Coronary artery (tissue), 2 donors: Measurements from ENCODE around the gene RXRB.

Experiments
- DNase-seq: peaks from one replicate; pipeline ENCODE4 v3.0.0-alpha.2; 2017; ENCODE audit warnings: low spot score
- H3K27ac ChIP-seq, 2 donors: fragments of 200-600 bp; sonication (generic); one replicate each; pipeline ENCODE4 v1.5.1; 2016 to 2019
- H3K4me3 ChIP-seq: fragments of 200-600 bp; sonication (generic); 2 replicates; pipeline ENCODE4 v1.5.1; 2016; ENCODE audit warnings: mild to moderate bottlenecking, moderate library complexity
- TF ChIP-seq, protein P1 (sequence below): fragments of 200-600 bp; sonication (generic); IDR thresholded peaks from one replicate; pipeline ENCODE4 v1.5.1; 2019; ENCODE audit warnings: antibody characterized with exemption

Gene RXRB

DNA sequence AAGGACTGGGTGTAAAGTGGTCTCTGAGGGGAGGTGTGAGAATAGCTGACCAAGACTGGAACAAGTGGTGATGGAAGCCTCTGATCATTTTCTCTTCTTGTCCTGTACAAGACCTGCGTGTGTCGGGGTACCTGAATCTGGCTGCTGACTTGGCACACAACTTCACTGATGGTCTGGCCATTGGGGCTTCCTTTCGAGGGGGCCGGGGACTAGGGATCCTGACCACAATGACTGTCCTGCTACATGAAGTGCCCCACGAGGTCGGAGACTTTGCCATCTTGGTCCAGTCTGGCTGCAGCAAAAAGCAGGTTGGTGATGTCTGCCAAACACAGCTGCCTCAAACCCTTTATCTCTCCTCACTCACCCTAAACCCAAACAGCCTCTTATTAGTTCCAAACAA, 2.3 kb upstream of the RXRB start:
- TF ChIP-seq, protein P1, sequence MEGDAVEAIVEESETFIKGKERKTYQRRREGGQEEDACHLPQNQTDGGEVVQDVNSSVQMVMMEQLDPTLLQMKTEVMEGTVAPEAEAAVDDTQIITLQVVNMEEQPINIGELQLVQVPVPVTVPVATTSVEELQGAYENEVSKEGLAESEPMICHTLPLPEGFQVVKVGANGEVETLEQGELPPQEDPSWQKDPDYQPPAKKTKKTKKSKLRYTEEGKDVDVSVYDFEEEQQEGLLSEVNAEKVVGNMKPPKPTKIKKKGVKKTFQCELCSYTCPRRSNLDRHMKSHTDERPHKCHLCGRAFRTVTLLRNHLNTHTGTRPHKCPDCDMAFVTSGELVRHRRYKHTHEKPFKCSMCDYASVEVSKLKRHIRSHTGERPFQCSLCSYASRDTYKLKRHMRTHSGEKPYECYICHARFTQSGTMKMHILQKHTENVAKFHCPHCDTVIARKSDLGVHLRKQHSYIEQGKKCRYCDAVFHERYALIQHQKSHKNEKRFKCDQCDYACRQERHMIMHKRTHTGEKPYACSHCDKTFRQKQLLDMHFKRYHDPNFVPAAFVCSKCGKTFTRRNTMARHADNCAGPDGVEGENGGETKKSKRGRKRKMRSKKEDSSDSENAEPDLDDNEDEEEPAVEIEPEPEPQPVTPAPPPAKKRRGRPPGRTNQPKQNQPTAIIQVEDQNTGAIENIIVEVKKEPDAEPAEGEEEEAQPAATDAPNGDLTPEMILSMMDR, result no peak
- Histone ChIP-seq H3K4me3 (no peak overlapping the region), H3K27ac (no peak overlapping the region)
- no peak for DNase-seq

DNA sequence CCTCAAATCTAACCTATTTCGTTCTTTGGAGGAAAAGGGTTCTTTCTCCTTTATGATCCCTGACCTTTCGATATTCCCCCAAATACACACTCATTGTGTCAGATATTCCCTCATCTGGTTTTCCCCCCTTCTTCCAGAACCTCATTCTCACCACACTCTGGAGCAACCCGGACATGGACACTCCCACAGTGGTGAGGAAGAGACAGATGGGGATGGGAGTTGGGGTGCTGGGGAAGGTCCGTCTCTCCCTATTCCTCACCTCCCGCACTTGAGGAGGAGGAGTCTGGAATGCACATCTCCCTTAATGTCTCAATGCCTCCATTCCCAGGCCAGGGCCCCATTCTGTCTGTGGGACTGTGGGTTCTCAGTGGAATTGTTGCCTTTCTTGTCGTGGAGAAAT, 1.5 kb upstream of the RXRB start:
- Histone ChIP-seq H3K4me3 (peak overlapping the region; percentile 83), H3K27ac (peak overlapping the region in 1 of 2 donors; percentile 97)
- TF ChIP-seq, protein P1, result no peak
- DNase-seq, result peak; percentile 61

DNA sequence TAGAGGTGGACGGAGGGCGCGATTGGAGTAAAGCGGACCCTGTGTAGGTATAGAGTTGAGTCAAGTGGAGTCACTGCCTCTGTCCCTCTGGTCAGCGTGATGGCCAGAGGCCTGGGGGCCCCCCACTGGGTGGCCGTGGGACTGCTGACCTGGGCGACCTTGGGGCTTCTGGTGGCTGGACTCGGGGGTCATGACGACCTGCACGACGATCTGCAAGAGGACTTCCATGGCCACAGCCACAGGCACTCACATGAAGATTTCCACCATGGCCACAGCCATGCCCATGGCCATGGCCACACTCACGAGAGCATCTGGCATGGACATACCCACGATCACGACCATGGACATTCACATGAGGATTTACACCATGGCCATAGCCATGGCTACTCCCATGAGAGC, 681 bp upstream of the RXRB start:
- TF ChIP-seq, protein P1, result no peak
- peak overlapping the region; percentile 83 for H3K4me3 ChIP-seq
- DNase-seq, result peak; percentile 74
- peak overlapping the region; percentile 94 to 97 for H3K27ac ChIP-seq

DNA sequence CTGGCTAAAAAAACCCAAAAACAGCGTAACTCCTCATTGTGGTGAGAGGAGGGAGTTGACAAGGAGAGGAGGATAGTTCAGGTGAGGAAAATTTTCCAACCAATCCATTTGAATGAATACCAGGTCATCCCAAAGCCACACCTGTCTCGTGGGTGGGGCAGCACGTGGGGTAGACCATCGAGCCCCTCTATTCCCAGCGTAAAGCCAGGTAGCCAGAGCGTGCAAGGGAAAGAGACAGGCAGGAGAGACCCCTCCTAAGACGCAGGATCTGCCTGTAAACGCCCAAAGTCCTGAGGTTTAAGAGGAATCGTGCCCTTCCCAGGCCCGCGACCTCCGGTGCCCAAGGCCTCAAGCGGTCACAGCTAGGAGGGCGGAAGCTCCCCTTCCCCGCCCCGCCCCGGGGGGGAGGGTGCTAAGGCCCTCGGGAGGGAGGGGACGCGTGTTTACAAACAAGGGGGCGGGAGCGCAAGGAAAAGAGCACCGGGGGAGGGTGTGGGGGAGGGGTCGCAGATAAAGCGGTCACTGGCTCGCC, 712 bp downstream of the RXRB start:
- Histone ChIP-seq H3K4me3 (peak overlapping the region; percentile 83), H3K27ac (peak overlapping the region; percentile 94 to 97)
- TF ChIP-seq, protein P1, result no peak
- peak; percentile 83 for DNase-seq

DNA sequence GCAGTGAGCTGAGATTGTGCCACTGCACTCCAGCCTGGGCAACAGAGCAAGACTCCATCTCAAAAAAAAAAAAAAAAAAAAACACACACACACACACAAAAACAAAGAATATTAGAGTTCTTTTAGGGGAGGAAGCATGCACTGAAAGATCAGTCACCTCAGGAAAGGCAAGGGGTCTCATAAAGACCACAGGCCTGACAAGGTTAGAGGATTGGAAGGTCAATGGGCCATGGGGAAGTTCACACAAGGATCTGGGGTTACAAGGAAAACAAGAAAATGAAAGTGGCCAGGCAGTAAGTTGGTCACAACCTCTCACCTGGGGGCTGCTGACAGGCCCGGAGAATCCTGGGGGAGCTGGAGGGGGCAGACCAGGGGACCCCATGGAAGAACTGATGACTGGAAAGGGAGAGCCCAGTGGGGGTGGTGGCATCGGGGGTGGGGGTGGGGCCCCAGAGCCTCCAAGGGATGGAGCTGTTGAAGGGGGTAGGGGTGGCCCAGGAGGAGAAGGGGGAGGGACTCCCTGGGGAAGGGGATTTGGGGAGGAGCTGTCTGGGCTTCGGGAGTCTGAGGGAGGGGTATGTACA, 1.5 kb downstream of the RXRB start:
- Histone ChIP-seq H3K27ac (peak overlapping the region; percentile 94 to 97), H3K4me3 (peak overlapping the region; percentile 83)
- DNase-seq, result peak; percentile 75
- TF ChIP-seq, protein P1, result no peak

DNA sequence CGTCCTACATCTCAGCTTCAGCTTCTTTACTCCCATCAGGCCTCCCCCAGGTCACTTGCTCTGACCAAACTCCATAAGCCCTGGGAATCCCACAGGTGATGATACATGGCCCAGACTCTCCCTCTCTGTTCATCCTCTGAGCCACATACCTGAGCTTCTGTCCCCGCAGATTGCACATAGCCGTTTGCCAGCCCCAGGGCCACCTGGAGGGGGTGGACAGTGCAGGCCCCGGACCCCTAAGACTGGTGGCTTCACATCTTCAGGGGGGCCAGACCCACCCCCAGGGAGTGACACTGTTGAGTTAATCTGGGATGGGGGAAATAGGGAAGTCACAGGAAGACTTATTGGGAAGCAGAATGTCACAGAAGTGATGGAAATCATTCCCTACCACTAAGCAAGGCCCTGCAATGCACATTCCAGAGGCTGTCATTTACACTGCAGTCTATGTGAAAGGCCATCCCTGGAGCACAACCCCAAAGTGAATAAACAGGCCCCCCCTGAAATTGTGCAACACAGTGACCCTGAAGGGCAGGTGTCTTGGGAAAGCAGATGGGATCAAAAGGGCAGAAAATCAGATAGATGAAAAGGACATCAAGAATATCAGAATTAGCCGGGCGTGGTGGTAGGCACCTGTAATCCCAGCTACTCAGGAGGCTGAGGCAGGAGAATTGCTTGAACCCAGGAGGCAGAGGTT, 2.2 kb downstream of the RXRB start:
- no peak overlapping the region for H3K27ac ChIP-seq
- DNase-seq, result no peak
- TF ChIP-seq, protein P1, result no peak
- no peak overlapping the region for H3K4me3 ChIP-seq
